ENCODE results near the gene GNG14.

DNA sequence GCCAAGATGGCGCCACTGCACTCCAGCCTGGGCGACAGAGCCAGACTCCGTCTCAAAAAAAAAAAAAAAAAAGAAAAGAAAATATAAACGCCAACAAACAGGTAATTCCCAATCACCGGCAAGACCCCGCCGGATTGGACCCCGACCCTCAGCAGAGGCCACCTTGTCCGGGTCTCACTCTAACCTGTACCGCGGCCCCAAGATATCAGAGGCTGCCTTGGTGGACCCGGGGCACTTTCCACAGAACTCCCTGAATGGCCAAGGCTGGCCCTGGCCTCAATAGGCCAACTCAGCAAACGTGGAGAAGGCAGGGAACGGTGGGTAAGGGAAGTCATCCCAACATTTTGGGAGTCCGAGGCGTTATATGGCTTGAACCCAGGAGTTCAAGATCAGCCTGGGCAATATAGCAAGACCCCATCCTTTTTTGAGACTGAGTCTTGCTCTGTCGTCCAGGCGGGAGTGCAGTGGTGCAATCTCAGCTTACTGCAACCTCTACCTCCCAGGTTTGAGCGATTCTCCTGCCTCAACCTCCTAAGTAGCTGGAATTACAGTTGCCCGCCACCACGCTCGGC, 49.1 kb upstream of the GNG14 start:
- TF ChIP-seq POLR2AphosphoS5 (IDR thresholded peaks at IDR 0.05; ENCODE audit: low read depth) (no peak), GABPA (IDR thresholded peaks at IDR 0.05; ENCODE audit: low read depth) (no peak)
- TF ChIP-seq, protein P1, sequence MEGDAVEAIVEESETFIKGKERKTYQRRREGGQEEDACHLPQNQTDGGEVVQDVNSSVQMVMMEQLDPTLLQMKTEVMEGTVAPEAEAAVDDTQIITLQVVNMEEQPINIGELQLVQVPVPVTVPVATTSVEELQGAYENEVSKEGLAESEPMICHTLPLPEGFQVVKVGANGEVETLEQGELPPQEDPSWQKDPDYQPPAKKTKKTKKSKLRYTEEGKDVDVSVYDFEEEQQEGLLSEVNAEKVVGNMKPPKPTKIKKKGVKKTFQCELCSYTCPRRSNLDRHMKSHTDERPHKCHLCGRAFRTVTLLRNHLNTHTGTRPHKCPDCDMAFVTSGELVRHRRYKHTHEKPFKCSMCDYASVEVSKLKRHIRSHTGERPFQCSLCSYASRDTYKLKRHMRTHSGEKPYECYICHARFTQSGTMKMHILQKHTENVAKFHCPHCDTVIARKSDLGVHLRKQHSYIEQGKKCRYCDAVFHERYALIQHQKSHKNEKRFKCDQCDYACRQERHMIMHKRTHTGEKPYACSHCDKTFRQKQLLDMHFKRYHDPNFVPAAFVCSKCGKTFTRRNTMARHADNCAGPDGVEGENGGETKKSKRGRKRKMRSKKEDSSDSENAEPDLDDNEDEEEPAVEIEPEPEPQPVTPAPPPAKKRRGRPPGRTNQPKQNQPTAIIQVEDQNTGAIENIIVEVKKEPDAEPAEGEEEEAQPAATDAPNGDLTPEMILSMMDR (IDR thresholded peaks at IDR 0.05; ENCODE audit: insufficient read depth, low read length), result no peak
- TF ChIP-seq, protein P2, sequence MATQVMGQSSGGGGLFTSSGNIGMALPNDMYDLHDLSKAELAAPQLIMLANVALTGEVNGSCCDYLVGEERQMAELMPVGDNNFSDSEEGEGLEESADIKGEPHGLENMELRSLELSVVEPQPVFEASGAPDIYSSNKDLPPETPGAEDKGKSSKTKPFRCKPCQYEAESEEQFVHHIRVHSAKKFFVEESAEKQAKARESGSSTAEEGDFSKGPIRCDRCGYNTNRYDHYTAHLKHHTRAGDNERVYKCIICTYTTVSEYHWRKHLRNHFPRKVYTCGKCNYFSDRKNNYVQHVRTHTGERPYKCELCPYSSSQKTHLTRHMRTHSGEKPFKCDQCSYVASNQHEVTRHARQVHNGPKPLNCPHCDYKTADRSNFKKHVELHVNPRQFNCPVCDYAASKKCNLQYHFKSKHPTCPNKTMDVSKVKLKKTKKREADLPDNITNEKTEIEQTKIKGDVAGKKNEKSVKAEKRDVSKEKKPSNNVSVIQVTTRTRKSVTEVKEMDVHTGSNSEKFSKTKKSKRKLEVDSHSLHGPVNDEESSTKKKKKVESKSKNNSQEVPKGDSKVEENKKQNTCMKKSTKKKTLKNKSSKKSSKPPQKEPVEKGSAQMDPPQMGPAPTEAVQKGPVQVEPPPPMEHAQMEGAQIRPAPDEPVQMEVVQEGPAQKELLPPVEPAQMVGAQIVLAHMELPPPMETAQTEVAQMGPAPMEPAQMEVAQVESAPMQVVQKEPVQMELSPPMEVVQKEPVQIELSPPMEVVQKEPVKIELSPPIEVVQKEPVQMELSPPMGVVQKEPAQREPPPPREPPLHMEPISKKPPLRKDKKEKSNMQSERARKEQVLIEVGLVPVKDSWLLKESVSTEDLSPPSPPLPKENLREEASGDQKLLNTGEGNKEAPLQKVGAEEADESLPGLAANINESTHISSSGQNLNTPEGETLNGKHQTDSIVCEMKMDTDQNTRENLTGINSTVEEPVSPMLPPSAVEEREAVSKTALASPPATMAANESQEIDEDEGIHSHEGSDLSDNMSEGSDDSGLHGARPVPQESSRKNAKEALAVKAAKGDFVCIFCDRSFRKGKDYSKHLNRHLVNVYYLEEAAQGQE (IDR thresholded peaks at IDR 0.05; ENCODE audit: insufficient replicate concordance, low read depth), result no peak

All from HL-60 (cell line).